NT2/D1 (cell line): ENCODE results near the gene RNF39.

Experiments
- SUZ12 ChIP-seq: IDR thresholded peaks from 2 replicates; pipeline ENCODE4 v1.6.1; 2011; ENCODE audit not compliant: insufficient read length, insufficient read depth; ENCODE audit errors: extremely low read depth
- YY1 ChIP-seq: IDR thresholded peaks from 2 replicates; pipeline ENCODE4 v1.6.1; 2011; ENCODE audit not compliant: insufficient read length, insufficient read depth

GRCh38 chr6:30043744-30044143 lies 31.8 kb downstream of the RNF39 start:
- no peak for TF ChIP-seq SUZ12
- no peak for TF ChIP-seq YY1
